Osteocyte (in vitro differentiated cells): ENCODE results near the gene CTNNB1. TPM values are rescaled to one million over a fixed set of nuclear protein-coding genes. Genes with fewer than 3 reads are reported as not detected.

Experiments used
- DNase-seq: peaks from one replicate; pipeline ENCODE4 v3.0.0; 2021; ENCODE audit warnings: mixed read lengths; ENCODE audit not compliant: unreplicated experiment; ENCODE audit errors: extremely low spot score
- H3K27ac Mint-ChIP-seq: one replicate; pipeline ENCODE4 v1.8.0; 2021; ENCODE audit warnings: mild to moderate bottlenecking, mixed read lengths; ENCODE audit not compliant: unreplicated experiment
- H3K27me3 Mint-ChIP-seq: one replicate; pipeline ENCODE4 v1.8.0; 2021; ENCODE audit warnings: mixed read lengths; ENCODE audit not compliant: unreplicated experiment
- H3K36me3 Mint-ChIP-seq: one replicate; pipeline ENCODE4 v1.8.0; 2021; ENCODE audit warnings: mixed read lengths; ENCODE audit not compliant: unreplicated experiment
- H3K4me1 Mint-ChIP-seq: one replicate; pipeline ENCODE4 v1.8.0; 2021; ENCODE audit warnings: mixed read lengths; ENCODE audit not compliant: unreplicated experiment
- H3K4me3 Mint-ChIP-seq: one replicate; pipeline ENCODE4 v1.8.0; 2021; ENCODE audit warnings: mild to moderate bottlenecking, moderate library complexity, mixed read lengths; ENCODE audit not compliant: unreplicated experiment
- H3K9me3 Mint-ChIP-seq: one replicate; pipeline ENCODE4 v1.8.0; 2021; ENCODE audit warnings: mixed read lengths; ENCODE audit not compliant: unreplicated experiment
- total RNA-seq: library from RNA; stranded (reverse); gene quantifications from 2 replicates; pipeline ENCODE4 v1.2.1, GENCODE V29; 2021
- TF ChIP-seq, protein P1 (sequence below): fragments of 200-600 bp; sonication (generic); IDR thresholded peaks from 2 replicates; pipeline ENCODE4 v1.5.0; 2021; ENCODE audit warnings: antibody characterized with exemption, mild to moderate bottlenecking, moderate library complexity

Gene CTNNB1
- total RNA-seq, 1 donor from 2014 or later = 339 TPM

DNA sequence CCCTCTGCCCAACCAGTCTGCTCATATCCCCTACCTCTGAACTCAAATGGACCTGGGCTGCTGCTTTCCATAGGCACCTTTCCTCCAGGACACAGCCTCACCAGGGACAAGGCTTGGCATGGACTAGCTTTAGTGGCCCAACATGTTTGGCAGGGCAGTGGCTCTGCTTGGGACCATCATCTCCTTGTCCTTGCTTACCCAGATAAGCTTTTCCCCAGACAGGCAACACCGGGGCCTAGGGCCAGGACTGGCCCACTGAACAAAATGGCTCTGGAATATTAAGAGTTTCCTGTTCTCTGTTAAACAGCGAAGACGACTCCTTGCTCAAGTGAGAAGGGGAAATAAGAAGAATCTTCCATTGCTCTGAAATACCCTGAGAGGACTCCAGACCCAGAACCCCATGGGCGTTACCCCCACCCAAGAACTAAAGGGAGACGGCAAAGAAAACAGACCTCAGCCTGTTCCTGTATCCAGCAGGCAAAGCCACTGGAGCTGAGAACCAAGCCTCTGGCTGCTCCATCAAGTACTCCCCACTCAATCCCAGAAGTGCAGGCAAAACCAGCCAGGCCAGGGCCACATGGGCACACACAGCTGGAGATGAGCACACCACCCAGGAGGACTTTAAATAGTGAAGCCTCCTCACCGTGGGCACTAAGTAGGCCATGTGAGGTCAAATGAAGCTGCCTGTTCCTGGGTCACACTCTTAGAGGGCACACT, 45.5 kb downstream of the CTNNB1 start:
- Mint-ChIP-seq H3K27ac (no peak overlapping the region), H3K9me3 (no peaks in the 10 kb centered on the region)
- TF ChIP-seq, protein P1, sequence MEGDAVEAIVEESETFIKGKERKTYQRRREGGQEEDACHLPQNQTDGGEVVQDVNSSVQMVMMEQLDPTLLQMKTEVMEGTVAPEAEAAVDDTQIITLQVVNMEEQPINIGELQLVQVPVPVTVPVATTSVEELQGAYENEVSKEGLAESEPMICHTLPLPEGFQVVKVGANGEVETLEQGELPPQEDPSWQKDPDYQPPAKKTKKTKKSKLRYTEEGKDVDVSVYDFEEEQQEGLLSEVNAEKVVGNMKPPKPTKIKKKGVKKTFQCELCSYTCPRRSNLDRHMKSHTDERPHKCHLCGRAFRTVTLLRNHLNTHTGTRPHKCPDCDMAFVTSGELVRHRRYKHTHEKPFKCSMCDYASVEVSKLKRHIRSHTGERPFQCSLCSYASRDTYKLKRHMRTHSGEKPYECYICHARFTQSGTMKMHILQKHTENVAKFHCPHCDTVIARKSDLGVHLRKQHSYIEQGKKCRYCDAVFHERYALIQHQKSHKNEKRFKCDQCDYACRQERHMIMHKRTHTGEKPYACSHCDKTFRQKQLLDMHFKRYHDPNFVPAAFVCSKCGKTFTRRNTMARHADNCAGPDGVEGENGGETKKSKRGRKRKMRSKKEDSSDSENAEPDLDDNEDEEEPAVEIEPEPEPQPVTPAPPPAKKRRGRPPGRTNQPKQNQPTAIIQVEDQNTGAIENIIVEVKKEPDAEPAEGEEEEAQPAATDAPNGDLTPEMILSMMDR = no peak

DNA sequence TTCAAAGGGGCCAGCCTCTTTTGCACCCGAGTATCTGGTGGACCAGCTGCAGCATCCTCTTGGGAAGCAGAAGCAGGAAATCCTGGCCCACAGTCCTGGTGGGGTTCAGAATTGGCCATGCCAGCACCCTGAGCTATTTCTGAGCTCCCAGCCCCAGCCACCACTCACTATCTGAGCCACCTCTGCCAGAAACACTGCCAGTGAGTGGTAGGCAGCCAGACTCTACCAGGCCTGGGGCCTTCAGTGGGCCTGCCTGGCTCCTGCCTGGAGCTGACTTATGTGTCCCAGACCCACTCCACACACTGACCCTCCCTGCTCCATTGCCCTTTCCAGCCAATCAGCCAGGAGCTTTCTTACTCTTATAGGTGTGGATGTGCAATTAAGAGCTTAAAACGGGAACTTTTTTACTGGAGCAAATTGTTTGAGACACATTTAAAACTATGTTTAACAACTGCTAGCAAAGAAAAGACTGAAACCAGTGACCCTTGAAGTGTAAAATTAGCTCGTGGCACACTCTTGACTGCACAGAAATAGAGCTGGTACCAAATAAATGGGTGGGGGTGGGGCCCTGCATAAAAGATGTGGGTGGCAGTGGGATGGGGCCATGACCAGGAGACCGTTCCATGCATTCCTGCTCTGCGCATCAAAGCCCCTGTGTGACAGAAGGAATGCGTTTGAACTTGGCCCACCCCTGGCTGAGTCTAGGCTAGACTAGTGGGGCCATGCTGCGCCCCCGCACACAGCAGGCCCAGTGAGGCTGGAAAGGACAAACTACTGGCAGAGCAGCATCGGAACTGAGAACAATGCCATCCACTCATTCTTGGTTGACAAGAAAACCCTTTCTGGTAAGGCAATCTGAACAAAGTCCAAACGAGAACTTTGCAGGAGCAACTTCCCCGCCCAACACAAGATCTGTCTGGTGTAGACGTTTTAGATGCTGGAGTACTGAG, 48.0 kb downstream of the CTNNB1 start:
- Mint-ChIP-seq H3K27ac (no peak overlapping the region), H3K9me3 (peaks cover 6% of the 10 kb centered on the region), H3K36me3 (peaks cover 21% of the 10 kb centered on the region), H3K27me3 (no peaks in the 10 kb centered on the region), H3K4me3 (no peak overlapping the region), H3K4me1 (peaks cover 10% of the 10 kb centered on the region)
- TF ChIP-seq, protein P1 = no peak
- no peak for DNase-seq

More for the DNA sequence above, 45.5 kb downstream of the CTNNB1 start:
- Mint-ChIP-seq H3K36me3 (peaks cover 37% of the 10 kb centered on the region), H3K27me3 (no peaks in the 10 kb centered on the region), H3K4me1 (peaks cover 10% of the 10 kb centered on the region), H3K4me3 (no peak overlapping the region)
- DNase-seq = no peak

GRCh38 chr3:41248525-41248924, 49.2 kb downstream of the CTNNB1 start:
- Mint-ChIP-seq H3K4me1 (peaks cover 10% of the 10 kb centered on the region), H3K27me3 (no peaks in the 10 kb centered on the region), H3K4me3 (no peak overlapping the region), H3K36me3 (peaks cover 15% of the 10 kb centered on the region), H3K27ac (no peak overlapping the region), H3K9me3 (peaks cover 14% of the 10 kb centered on the region)
- TF ChIP-seq, protein P1 = no peak
- DNase-seq = no peak

DNA sequence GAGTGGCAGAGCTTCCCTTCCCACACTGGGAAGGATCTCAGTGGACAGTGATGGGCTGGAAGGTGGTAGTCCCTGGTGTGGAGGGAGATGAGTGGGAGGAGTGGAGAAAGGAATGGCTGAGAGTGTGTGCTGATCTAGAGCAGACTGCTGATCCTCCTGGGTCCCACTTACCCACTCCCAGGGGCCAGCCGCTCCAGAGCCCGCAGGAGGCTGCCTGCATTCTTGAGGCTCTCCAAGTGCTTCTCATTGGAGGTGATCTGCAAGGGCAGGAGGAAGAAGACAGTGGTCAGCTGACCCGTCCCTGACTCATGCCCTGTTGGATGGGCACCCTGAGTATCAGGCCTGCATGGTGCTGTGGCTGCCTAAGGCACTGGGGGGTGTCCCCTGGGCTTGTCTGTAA, 50.0 kb downstream of the CTNNB1 start:
- H3K27ac Mint-ChIP-seq = no peak overlapping the region
- peaks cover 10% of the 10 kb centered on the region for H3K4me1 Mint-ChIP-seq
- DNase-seq = no peak
- peaks cover 9% of the 10 kb centered on the region for H3K36me3 Mint-ChIP-seq
- H3K4me3 Mint-ChIP-seq = no peak overlapping the region
- H3K9me3 Mint-ChIP-seq = peaks cover 17% of the 10 kb centered on the region
- no peaks in the 10 kb centered on the region for H3K27me3 Mint-ChIP-seq
- TF ChIP-seq, protein P1 = no peak

- no peak for DNase-seq
- H3K9me3 Mint-ChIP-seq = peaks cover 17% of the 10 kb centered on the region
These were observed 51.5 kb downstream of the CTNNB1 start for GRCh38 chr3:41250825-41251224.

More at GRCh38 chr3:41250825-41251224, 51.5 kb downstream of the CTNNB1 start:
- TF ChIP-seq, protein P1 = no peak
- Mint-ChIP-seq H3K27me3 (no peaks in the 10 kb centered on the region), H3K36me3 (peaks cover 4% of the 10 kb centered on the region), H3K4me1 (peaks cover 10% of the 10 kb centered on the region), H3K4me3 (no peak overlapping the region), H3K27ac (no peak overlapping the region)
